PC-3 (cell line): Measurements from ENCODE around the gene BCL7C. TPM values are rescaled to one million over a fixed set of nuclear protein-coding genes. Genes with fewer than 3 reads are reported as not detected.

ENCODE experiments used
- ATAC-seq: fragments of 200-7000 bp; cut with Tn5 transposase; 2 replicates; pipeline ENCODE4 v1.9.1; 2020; ENCODE audit warnings: mild to moderate bottlenecking, moderate library complexity
- Bru-seq: library from RNA; stranded (reverse); fragments of 400-500 nt; gene quantifications from one replicate; lab custom pipeline; 2021; lab: Mats Ljungman, UMichigan
- BruChase-seq, 2 experiments: library from RNA; stranded (reverse); fragments of 400-500 nt; gene quantifications; one replicate each; lab custom pipeline; 2021; lab: Mats Ljungman, UMichigan
- BruUV-seq: library from RNA; stranded (reverse); fragments of 400-500 nt; replicated peaks from 2 replicates; lab custom pipeline; 2021; lab: Mats Ljungman, UMichigan
- CTCF ChIA-PET: fragments of 300-600 bp; sonication (Branson Sonifier 250); formaldehyde crosslinking; loops from one replicate; lab custom pipeline; 2022; ENCODE audit warnings: antibody characterized with exemption; lab: Charles Lee
- POLR2A ChIA-PET: fragments of 300-600 bp; sonication (Branson Sonifier 250); formaldehyde crosslinking; loops from one replicate; lab custom pipeline; 2022; ENCODE audit warnings: antibody characterized with exemption; ENCODE audit not compliant: unreplicated experiment; lab: Charles Lee
- DNase-seq: peaks from one replicate; pipeline ENCODE4 v3.0.0-alpha.2; 2015
- H2AFZ ChIP-seq: fragments of 300-600 bp; sonication (generic); 2 replicates; pipeline ENCODE4 v1.6.0; 2016; ENCODE audit warnings: antibody characterized with exemption, low read length
- H3F3A ChIP-seq: fragments of 300-600 bp; sonication (generic); one replicate; pipeline ENCODE4 v1.6.0; 2017; ENCODE audit warnings: antibody characterized with exemption, low read length, control low read depth, mild to moderate bottlenecking; ENCODE audit not compliant: unreplicated experiment
- H3K27ac ChIP-seq: fragments of 300-600 bp; sonication (generic); 2 replicates; pipeline ENCODE4 v1.5.1; 2016; ENCODE audit warnings: mild to moderate bottlenecking, low read length
- H3K27me3 ChIP-seq: fragments of 300-600 bp; sonication (generic); 2 replicates; pipeline ENCODE4 v1.6.1; 2016; ENCODE audit warnings: low read length, mixed read lengths
- H3K36me3 ChIP-seq: fragments of 300-600 bp; sonication (generic); 2 replicates; pipeline ENCODE4 v1.6.1; 2016; ENCODE audit warnings: low read depth, mixed run types, low read length, mixed read lengths
- H3K4me1 ChIP-seq: fragments of 300-600 bp; sonication (generic); 2 replicates; pipeline ENCODE4 v1.5.1; 2016; ENCODE audit warnings: low read length; ENCODE audit not compliant: insufficient read depth
- H3K4me2 ChIP-seq: fragments of 300-600 bp; sonication (generic); 2 replicates; pipeline ENCODE4 v1.6.0; 2016; ENCODE audit warnings: low read length
- H3K4me3 ChIP-seq: fragments of 300-600 bp; sonication (generic); 2 replicates; pipeline ENCODE4 v1.5.1; 2016; ENCODE audit warnings: mild to moderate bottlenecking, low read length, mixed read lengths
- H3K79me2 ChIP-seq: fragments of 300-600 bp; sonication (generic); 2 replicates; pipeline ENCODE4 v1.6.1; 2017; ENCODE audit warnings: low read length, mixed read lengths
- H3K9ac ChIP-seq: fragments of 300-600 bp; sonication (generic); 2 replicates; pipeline ENCODE4 v1.6.0; 2016; ENCODE audit warnings: mild to moderate bottlenecking, low read length
- H3K9me2 ChIP-seq: fragments of 300-600 bp; sonication (generic); replicated peaks from 2 replicates; pipeline ENCODE4 v1.6.1; 2016; ENCODE audit warnings: mixed run types, low read length, mixed read lengths
- H3K9me3 ChIP-seq: fragments of 300-600 bp; sonication (generic); 2 replicates; pipeline ENCODE4 v1.6.1; 2016; ENCODE audit warnings: low read length, mixed read lengths
- H4K20me1 ChIP-seq: fragments of 300-600 bp; sonication (generic); 2 replicates; pipeline ENCODE4 v1.6.1; 2016; ENCODE audit warnings: low read length, mixed read lengths
- EZH2 ChIP-seq: fragments of 300-600 bp; sonication (generic); IDR thresholded peaks from one replicate; pipeline ENCODE4 v1.6.1; 2017; ENCODE audit warnings: antibody characterized with exemption, mild to moderate bottlenecking, low read length; ENCODE audit not compliant: unreplicated experiment
- EZH2phosphoT487 ChIP-seq: fragments of 300-600 bp; sonication (generic); IDR thresholded peaks from 2 replicates; pipeline ENCODE4 v1.6.1; 2018; ENCODE audit warnings: mild to moderate bottlenecking, antibody characterized with exemption, low read length, borderline replicate concordance
- intact Hi-C: fragments of 100-400 bp; cut with micrococcal nuclease; formaldehyde crosslinking; loops from 2 replicates; pipeline ENCODE4 v1.9.0; 2023
- long read RNA-seq: library from polyadenylated mRNA; unstranded; transcript quantifications from one replicate; pipeline ENCODE4 v2.0.0, GENCODE V29; 2021; ENCODE audit not compliant: unreplicated experiment
- total RNA-seq: library from RNA; depleted of rRNA; stranded (reverse); fragments of >200 nt; gene quantifications from 2 replicates; pipeline ENCODE4 v1.2.3, GENCODE V29; 2014; rRNA removed
- TF ChIP-seq, protein P1 (sequence below): fragments of 300-600 bp; sonication (generic); conservative IDR thresholded peaks from 2 replicates; pipeline ENCODE4 v1.5.1; 2017; ENCODE audit warnings: antibody characterized with exemption, low read depth, mild to moderate bottlenecking, low read length

The BCL7C gene
- total RNA-seq (75.6 and 97.3 TPM in 2 replicates), Bru-seq, nascent RNA (percentile 52 among the genes with signal in this experiment), BruChase-seq, experiment 1, labeled RNA remaining after a 6-hour chase (percentile 55 among the genes with signal in this experiment), BruChase-seq, experiment 2, labeled RNA remaining after a 2-hour chase (percentile 53 among the genes with signal in this experiment)
- long read RNA-seq, transcript BCL7C-203 (6 exons, 1,603 nt), result minor isoform, 13 of 70 reads
- long read RNA-seq, transcript BCL7C-201 (6 exons, 1,740 nt), result major isoform, 41 of 70 reads
- long read RNA-seq, partial matches to known transcripts, result 7 of 70 reads
- long read RNA-seq, other reads (novel, unspliced or antisense), result 7 of 70 reads

DNA sequence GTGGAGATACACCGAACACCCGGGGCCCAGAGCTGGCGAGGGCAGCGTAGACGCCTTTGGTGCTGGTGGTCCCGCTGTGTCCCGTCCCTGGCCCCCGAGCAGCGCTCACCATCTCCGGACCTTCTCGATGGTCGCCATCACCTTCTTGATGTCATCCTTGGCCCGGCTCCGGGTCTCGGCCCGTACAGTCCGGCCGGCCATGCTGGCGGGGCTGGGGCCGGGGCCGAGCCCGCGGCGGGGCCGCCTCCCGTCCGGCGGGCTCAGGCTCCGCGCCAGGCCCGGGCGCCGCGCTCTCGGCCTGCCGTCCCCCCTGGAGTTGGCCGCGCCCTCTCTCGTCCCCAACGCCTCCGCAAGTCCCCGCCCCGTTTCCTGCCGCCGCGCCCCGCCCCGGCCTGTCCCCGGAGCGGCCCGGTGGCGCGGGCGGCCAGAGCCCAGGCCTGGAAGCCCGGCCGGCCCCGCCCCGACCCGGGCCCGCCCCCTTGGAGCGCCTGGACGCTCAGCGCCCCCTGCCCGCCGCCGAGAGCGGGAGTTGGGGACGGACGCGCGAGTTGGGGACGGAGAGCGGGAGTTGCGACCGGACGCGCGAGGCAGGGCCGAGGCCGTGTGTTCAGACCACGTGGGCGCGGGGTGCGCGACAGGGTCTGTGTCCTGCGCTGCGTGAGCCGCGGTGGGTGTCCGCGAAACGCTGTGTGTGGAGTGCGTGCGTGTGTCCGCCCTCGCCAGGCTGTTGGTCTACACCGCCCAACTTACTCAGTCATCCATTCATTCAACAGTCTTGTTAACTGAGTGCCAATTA lies at the start of gene BCL7C:
Gene BCL7C, minus strand, starts transcription at position 334 of the 796 bp plus-strand sequence. Its CDS starts 133 bp downstream, at position 201.
- H3F3A ChIP-seq, result peaks cover 8% of the 10 kb centered on the region
- no peaks in the 10 kb centered on the region for H3K9me2 ChIP-seq
- TF ChIP-seq EZH2 (no peak), EZH2phosphoT487 (no peak)
- TF ChIP-seq, protein P1, sequence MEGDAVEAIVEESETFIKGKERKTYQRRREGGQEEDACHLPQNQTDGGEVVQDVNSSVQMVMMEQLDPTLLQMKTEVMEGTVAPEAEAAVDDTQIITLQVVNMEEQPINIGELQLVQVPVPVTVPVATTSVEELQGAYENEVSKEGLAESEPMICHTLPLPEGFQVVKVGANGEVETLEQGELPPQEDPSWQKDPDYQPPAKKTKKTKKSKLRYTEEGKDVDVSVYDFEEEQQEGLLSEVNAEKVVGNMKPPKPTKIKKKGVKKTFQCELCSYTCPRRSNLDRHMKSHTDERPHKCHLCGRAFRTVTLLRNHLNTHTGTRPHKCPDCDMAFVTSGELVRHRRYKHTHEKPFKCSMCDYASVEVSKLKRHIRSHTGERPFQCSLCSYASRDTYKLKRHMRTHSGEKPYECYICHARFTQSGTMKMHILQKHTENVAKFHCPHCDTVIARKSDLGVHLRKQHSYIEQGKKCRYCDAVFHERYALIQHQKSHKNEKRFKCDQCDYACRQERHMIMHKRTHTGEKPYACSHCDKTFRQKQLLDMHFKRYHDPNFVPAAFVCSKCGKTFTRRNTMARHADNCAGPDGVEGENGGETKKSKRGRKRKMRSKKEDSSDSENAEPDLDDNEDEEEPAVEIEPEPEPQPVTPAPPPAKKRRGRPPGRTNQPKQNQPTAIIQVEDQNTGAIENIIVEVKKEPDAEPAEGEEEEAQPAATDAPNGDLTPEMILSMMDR, result peak; percentile 34
- H3K9me3 ChIP-seq, result no peaks in the 10 kb centered on the region
- peaks cover 13% of the 10 kb centered on the region for H3K79me2 ChIP-seq
- ATAC-seq, result peak; percentile 70
- no TSS peak for BruUV-seq
- ChIA-PET CTCF (no interaction called here), POLR2A (no interaction called here)
- peak within 1 kb of the TSS; percentile 95 for H2AFZ ChIP-seq
- no peaks in the 10 kb centered on the region for H3K27me3 ChIP-seq
- H3K4me1 ChIP-seq, result peaks cover 28% of the 10 kb centered on the region
- peak within 1 kb of the TSS; percentile 97 for H3K4me2 ChIP-seq
- no peaks in the 10 kb centered on the region for H4K20me1 ChIP-seq
- H3K4me3 ChIP-seq, result peak within 1 kb of the TSS; percentile 87
- DNase-seq, result peak; percentile 87
- intact Hi-C loops, result no loop called here
- peak within 1 kb of the TSS; percentile 87 for H3K9ac ChIP-seq
- H3K36me3 ChIP-seq, result no peaks in the 10 kb centered on the region
- peak within 1 kb of the TSS; percentile 86 for H3K27ac ChIP-seq

DNA sequence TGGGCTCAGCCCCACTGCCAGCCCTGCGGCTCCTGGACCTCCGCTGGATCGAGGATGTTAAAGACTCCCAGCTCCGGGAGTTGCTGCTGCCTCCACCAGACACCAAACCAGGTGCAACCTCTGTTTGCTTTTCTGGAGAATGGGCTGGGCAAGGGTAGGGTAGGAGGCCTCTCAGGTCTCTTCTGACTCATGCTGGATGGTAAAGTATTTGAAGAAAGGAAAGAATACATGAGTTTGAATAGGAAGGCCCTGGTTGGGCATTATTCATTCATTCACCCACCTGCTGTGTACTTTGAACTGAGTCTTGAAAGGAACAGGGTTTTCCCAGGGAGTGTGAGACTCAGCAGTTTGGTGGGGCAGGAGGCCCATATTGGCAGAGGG lies 48.5 kb upstream of the BCL7C start:
- intact Hi-C loops, result no loop called here

More for the DNA sequence above, 48.5 kb upstream of the BCL7C start:
- Histone ChIP-seq H3F3A (no peaks in the 10 kb centered on the region), H3K9me2 (no peaks in the 10 kb centered on the region), H3K4me2 (peak overlapping the region; percentile 48; the same call in 1 of the 2 replicates), H3K4me3 (no peak overlapping the region), H4K20me1 (no peaks in the 10 kb centered on the region), H2AFZ (no peak overlapping the region), H3K36me3 (peaks cover 3% of the 10 kb centered on the region; the same call in 1 of the 2 replicates), H3K9ac (no peak overlapping the region), H3K27me3 (no peaks in the 10 kb centered on the region), H3K9me3 (no peaks in the 10 kb centered on the region), H3K79me2 (no peaks in the 10 kb centered on the region), H3K4me1 (peaks cover 8% of the 10 kb centered on the region; the same call in 1 of the 2 replicates), H3K27ac (0 out of 2 replicates have a peak overlapping the region, but pooled peaks have one; percentile 16)
- no TSS peak for BruUV-seq
- ChIA-PET CTCF (interaction anchor here (0.6 to 1.3 kb wide), 6 partner anchors 12 to 926 kb away, joined by 3 to 7 read pairs (median 3); partner anchors contain the start of gene HSD3B7), POLR2A (no interaction called here)
- ATAC-seq, result no peak
- TF ChIP-seq EZH2phosphoT487, result no peak
- no peak for TF ChIP-seq EZH2
- TF ChIP-seq, protein P1, result no peak
- DNase-seq, result no peak
